Daoy (cell line): ENCODE data around the gene NPIPA7. TPM values are rescaled to one million over a fixed set of nuclear protein-coding genes. Genes with fewer than 3 reads are reported as not detected.
"Not testable (repeated sequence)": the region's sequence is repeated elsewhere in the genome, so short reads cannot be mapped to it uniquely, and the experiment has no call there.

ENCODE experiments used
- DNase-seq: peaks from one replicate; pipeline ENCODE4 v3.0.0-alpha.2; 2015; ENCODE audit warnings: low read depth
- total RNA-seq: library from RNA; depleted of rRNA; stranded (reverse); fragments of >200 nt; shearing (Covaris generic); gene quantifications from 2 replicates; pipeline ENCODE4 v1.2.3, GENCODE V29; 2014; rRNA removed

NPIPA7 gene
- total RNA-seq, result 0.33 and 2.9 TPM in 2 replicates

GRCh38 chr16:16378840-16379239 lies at the start of gene NPIPA7:
Gene NPIPA7, plus strand, starts transcription at chr16:16379140. Its CDS starts 105 bp downstream, at chr16:16379245.
- not testable (repeated sequence) for DNase-seq

GRCh38 chr16:16331466-16331865 lies 47.5 kb upstream of the NPIPA7 start:
- DNase-seq, result not testable (repeated sequence)

- DNase-seq, result not testable (repeated sequence)
These were observed 21.4 kb upstream of the NPIPA7 start for GRCh38 chr16:16357556-16357955.

DNA sequence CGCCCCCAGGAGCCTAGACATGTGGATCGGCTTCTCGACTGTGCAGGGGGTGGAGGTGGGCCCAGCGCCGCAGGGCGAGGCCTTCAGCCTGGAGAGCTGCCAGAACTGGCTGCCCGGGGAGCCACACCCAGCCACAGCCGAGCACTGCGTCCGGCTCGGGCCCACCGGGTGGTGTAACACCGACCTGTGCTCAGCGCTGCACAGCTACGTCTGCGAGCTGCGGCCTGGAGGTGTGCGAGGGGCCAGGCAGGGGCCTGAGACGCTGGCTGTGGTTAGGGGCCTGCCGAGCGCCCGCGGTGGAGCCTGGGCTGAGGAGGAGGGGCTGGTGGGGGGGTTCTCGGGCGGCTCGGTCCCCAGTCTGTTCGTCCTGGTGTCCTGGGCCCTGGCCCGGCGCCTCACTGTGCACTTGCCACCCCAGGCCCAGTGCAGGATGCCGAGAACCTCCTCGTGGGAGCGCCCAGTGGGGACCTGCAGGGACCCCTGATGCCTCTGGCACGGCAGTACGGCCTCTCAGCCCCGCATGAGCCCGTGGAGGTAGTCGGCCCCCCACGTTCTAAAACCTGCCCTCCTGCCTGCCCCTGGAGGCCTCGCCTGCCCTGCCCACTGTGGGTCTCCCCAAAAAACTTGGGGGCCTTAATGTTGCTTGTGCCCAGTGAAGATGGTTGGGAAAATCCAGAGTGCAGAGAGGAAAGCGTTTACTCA lies 20.2 kb upstream of the NPIPA7 start:
- not testable (repeated sequence) for DNase-seq

GRCh38 chr16:16363595-16363994 lies 15.3 kb upstream of the NPIPA7 start:
- DNase-seq, result not testable (repeated sequence)

DNA sequence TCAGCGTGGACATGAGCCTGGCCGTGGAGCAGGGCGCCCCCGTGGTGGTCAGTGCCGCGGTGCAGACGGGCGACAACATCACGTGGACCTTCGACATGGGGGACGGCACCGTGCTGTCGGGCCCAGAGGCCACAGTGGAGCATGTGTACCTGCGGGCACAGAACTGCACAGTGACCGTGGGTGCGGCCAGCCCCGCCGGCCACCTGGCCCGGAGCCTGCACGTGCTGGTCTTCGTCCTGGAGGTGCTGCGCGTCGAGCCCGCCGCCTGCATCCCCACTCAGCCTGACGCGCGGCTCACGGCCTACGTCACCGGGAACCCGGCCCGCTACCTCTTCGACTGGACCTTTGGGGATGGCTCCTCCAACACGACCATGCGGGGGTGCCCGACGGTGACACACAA lies 14.8 kb upstream of the NPIPA7 start:
- not testable (repeated sequence) for DNase-seq

GRCh38 chr16:16364701-16365100 lies 14.2 kb upstream of the NPIPA7 start:
- not testable (repeated sequence) for DNase-seq

GRCh38 chr16:16365319-16365718 lies 13.6 kb upstream of the NPIPA7 start:
- not testable (repeated sequence) for DNase-seq

DNA sequence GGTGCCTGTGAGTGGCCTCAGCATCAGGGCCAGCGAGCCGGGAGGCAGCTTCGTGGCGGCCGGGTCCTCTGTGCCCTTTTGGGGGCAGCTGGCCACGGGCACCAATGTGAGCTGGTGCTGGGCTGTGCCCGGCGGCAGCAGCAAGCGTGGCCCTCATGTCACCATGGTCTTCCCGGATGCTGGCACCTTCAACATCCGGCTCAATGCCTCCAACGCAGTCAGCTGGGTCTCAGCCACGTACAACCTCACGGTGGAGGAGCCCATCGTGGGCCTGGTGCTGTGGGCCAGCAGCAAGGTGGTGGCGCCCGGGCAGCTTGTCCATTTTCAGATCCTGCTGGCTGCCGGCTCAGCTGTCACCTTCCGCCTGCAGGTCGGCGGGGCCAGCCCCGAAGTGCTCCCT lies 13.1 kb upstream of the NPIPA7 start:
- DNase-seq, result not testable (repeated sequence)

GRCh38 chr16:16366552-16367284 lies 12.2 kb upstream of the NPIPA7 start:
- not testable (repeated sequence) for DNase-seq

DNA sequence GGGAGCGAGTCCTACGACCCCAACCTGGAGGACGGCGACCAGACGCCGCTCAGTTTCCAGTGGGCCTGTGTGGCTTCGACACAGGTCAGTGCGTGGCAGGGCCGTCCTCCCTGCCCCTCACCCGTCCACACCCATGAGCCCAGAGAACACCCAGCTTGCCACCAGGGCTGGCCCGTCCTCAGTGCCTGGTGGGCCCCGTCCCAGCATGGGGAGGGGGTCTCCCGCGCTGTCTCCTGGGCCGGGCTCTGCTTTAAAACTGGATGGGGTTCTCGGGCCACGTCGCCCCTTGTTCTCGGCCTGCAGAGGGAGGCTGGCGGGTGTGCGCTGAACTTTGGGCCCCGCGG lies 11.7 kb upstream of the NPIPA7 start:
- not testable (repeated sequence) for DNase-seq

DNA sequence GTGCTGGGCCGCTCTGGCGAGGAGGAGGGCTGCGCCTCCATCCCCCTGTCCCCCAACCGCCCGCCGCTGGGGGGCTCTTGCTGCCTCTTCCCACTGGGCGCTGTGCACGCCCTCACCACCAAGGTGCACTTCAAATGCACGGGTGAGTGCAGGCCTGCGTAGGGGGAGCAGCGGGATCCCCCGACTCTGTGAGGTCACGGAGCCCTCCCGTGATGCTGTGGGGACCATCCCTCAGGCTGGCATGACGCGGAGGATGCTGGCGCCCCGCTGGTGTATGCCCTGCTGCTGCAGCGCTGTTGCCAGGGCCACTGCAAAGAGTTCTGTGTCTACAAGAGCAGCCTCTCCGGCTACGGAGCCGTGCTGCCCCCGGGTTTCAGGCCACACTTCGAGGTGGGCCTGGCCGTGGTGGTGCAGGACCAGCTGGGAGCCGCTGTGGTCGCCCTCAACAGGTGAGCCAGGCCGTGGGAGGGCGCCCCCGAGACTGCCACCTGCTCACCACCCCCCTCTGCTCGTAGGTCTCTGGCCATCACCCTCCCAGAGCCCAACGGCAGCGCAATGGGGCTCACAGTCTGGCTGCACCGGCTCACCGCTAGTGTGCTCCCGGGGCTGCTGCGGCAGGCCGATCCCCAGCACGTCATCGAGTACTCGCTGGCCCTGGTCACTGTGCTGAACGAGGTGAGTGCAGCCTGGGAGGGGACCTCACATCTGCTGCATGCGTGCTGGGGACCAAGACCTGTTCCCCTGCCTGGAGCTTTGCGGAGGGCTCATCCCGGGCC lies 9.7 kb upstream of the NPIPA7 start:
- not testable (repeated sequence) for DNase-seq

DNA sequence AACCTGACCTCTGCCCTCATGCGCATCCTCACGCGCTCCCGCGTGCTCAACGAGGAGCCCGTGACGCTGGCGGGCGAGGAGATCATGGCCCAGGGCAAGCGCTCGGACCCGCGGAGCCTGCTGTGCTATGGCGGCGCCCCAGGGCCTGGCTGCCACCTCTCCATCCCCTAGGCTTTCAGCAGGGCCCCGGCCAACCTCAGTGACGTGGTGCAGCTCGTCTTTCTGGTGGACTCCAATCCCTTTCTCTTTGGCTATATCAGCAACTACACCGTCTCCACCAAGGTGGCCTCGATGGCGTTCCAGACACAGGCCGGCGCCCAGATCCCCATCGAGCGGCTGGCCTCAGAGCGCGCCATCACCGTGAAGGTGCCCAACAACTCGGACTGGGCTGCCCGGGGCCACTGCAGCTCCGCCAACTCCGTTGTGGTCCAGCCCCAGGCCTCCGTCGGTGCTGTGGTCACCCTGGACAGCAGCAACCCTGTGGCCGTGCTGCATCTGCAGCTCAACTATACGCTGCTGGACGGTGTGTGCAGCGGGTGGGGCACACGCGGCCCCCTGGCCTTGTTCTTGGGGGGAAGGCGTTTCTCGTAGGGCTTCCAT lies 7.7 kb upstream of the NPIPA7 start:
- DNase-seq, result not testable (repeated sequence)

GRCh38 chr16:16374192-16374591 lies 4.7 kb upstream of the NPIPA7 start:
- not testable (repeated sequence) for DNase-seq

GRCh38 chr16:16399685-16400084 lies 20.7 kb downstream of the NPIPA7 start:
- not testable (repeated sequence) for DNase-seq

GRCh38 chr16:16402333-16402732 lies 23.4 kb downstream of the NPIPA7 start:
- not testable (repeated sequence) for DNase-seq

- DNase-seq, result not testable (repeated sequence)
These were observed 25.3 kb downstream of the NPIPA7 start for GRCh38 chr16:16404283-16404682.

GRCh38 chr16:16405421-16405820 lies 26.5 kb downstream of the NPIPA7 start:
- not testable (repeated sequence) for DNase-seq

GRCh38 chr16:16408430-16408829 lies 29.5 kb downstream of the NPIPA7 start:
- not testable (repeated sequence) for DNase-seq

- DNase-seq, result not testable (repeated sequence)
These were observed 34.8 kb downstream of the NPIPA7 start for GRCh38 chr16:16413773-16414172.

DNA sequence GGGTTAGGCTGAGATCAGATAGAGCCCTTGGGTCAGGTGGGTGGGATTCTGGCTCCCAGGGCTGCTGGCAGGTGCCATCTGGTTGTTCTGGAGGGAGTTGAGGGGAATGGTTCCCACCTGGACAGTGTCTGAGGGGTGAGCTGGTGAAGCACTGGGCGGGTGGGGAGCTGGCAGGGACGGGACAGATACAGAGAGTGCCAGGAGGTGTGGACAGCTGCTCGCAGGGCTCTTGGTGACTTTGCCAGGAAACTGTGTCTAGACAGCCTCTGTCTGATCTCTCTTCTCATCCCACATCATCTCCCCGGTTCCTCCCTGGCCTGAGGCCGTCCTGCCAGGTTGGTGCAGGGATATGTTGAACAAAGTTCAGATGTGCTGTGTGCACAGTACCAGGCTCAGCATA lies 38.1 kb downstream of the NPIPA7 start:
- not testable (repeated sequence) for DNase-seq
